ENCODE results near the gene SMC1B. TPM values are rescaled to one million over a fixed set of nuclear protein-coding genes. Genes with fewer than 3 reads are reported as not detected.

The SMC1B gene
- polyA plus RNA-seq, 3 donors = not detected

DNA sequence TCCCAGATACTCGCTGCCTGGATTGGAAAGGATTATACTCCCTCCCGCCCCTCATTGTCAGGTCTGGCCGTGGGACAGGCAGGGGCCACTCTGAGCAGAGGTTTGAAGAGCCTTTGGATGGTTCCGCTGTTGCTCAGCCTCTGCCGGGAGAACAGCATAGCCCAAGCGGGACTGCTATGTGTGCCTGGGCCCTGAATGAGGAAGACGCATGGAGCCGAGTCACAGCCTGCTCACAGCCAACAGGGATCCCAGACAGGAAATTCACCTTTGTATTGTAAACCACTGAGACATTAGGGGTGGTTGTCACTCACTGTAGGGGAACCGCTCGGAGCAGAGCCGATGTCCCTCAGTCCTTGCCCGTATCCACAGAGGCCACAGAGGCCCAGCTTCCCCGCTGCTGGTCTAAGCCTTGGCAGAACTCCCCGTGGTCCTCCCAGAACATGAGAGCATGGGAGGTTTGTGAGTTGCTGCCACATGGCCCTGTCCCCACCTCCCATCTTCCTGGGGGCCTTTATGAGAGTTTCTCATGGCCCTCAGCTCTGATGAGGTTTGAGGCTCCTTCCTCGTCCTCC lies 114.4 kb downstream of the SMC1B start:
- peaks cover 0 to 6% (median 3%) of the 10 kb centered on the region in 3 donors for H3K27me3 Mint-ChIP-seq (ENCODE audit: low read depth in 3 of 3)
- Histone ChIP-seq H3K4me3 (replicated peaks in 1 of 3; ENCODE audit: low read depth in 2 of 3, low read length in 3 of 3) (no peak overlapping the region), H3K9me3 (replicated peaks in 1 of 2; ENCODE audit: control insufficient read depth in 1 of 2, insufficient read depth in 1 of 2, low read length in 2 of 2) (no peaks in the 10 kb centered on the region), H3K9ac (ENCODE audit: insufficient read depth, low read length, poor library complexity, severe bottlenecking) (no peak overlapping the region), H3K79me2 (ENCODE audit: insufficient read depth, low read length) (no peaks in the 10 kb centered on the region), H3K36me3 (replicated peaks in 1 of 2; ENCODE audit: control insufficient read depth in 1 of 2, insufficient read depth in 2 of 2, low read length in 2 of 2) (no peaks in the 10 kb centered on the region), H4K20me1 (ENCODE audit: insufficient read depth, low read length) (no peaks in the 10 kb centered on the region), H2AFZ (ENCODE audit: insufficient read depth, low read depth, low read length, poor library complexity, severe bottlenecking) (no peak overlapping the region), H3K27me3 (ENCODE audit: control insufficient read depth in 2 of 2, insufficient read depth in 2 of 2, low read length in 2 of 2) (no peaks in the 10 kb centered on the region), H3K4me1 (ENCODE audit: control insufficient read depth in 1 of 2, insufficient read depth in 2 of 2, low read length in 2 of 2) (peaks cover 44 to 59% of the 10 kb centered on the region in 2 donors), H3K4me2 (replicated peaks; ENCODE audit: extremely low read depth, low read length, poor library complexity, severe bottlenecking) (no peak overlapping the region), H3K27ac (ENCODE audit: low read depth in 1 of 2, low read length in 2 of 2) (no peak overlapping the region)
- H3K36me3 Mint-ChIP-seq = peaks cover 0 to 3% of the 10 kb centered on the region in 2 donors
- no peak for DNase-seq
- intact Hi-C loops (cut with micrococcal nuclease) = no loop called here
- H3K4me3 Mint-ChIP-seq = no peak overlapping the region
- TF ChIP-seq, protein P1, sequence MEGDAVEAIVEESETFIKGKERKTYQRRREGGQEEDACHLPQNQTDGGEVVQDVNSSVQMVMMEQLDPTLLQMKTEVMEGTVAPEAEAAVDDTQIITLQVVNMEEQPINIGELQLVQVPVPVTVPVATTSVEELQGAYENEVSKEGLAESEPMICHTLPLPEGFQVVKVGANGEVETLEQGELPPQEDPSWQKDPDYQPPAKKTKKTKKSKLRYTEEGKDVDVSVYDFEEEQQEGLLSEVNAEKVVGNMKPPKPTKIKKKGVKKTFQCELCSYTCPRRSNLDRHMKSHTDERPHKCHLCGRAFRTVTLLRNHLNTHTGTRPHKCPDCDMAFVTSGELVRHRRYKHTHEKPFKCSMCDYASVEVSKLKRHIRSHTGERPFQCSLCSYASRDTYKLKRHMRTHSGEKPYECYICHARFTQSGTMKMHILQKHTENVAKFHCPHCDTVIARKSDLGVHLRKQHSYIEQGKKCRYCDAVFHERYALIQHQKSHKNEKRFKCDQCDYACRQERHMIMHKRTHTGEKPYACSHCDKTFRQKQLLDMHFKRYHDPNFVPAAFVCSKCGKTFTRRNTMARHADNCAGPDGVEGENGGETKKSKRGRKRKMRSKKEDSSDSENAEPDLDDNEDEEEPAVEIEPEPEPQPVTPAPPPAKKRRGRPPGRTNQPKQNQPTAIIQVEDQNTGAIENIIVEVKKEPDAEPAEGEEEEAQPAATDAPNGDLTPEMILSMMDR (IDR thresholded peaks at IDR 0.05) = no peak
- no peaks in the 10 kb centered on the region for H3K9me3 Mint-ChIP-seq
- H3K4me1 Mint-ChIP-seq = peaks cover 56% of the 10 kb centered on the region
- 76% methylated on average over 11 of the region's 15 CpGs for WGBS (ENCODE audit: insufficient coverage)
- no peak overlapping the region for H3K27ac Mint-ChIP-seq

DNA sequence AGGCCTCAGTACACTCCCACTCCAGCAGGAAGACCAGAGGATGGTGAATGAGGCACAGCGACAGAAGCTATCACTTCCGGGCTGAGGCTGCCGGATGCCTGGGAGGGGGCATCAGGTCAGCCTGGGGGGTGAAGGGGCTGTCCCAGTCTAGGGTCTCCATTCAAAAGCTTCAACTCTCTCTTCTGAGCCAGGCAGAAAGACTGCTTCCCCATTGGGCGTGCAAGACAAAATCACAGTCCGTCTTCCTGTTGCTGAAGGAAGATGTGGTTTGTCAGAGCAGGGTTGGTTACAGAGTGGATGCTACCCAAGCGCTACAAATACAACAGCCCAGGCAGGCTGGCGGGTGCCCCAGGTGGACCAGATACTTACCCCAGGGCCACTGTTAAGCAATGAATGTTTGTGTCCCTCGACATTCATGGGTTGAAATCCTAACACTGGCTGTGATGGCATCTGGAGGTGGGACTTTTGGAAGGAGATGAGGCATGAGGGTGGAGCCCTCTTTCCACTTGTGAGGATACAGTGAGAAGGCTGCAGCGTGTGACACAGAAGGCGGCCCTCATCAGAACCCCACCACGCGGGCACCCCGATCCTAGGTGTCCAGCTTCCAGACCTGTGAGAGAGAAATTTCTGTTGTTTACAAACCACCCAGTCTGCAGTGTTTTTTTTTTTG lies 116.6 kb downstream of the SMC1B start:
- intact Hi-C loops (cut with micrococcal nuclease) = no loop called here
- WGBS (ENCODE audit: insufficient coverage) = 8% methylated on average over 4 of the region's 13 CpGs
- H3K4me3 Mint-ChIP-seq = peak overlapping the region in 1 of 2 donors; percentile 70

More for the DNA sequence above, 116.6 kb downstream of the SMC1B start:
- Histone ChIP-seq H4K20me1 (ENCODE audit: insufficient read depth, low read length) (no peaks in the 10 kb centered on the region), H3K4me3 (replicated peaks in 1 of 3; ENCODE audit: low read depth in 2 of 3, low read length in 3 of 3) (peak overlapping the region in 1 of 3 experiments; percentile 45), H3K36me3 (replicated peaks in 1 of 2; ENCODE audit: control insufficient read depth in 1 of 2, insufficient read depth in 2 of 2, low read length in 2 of 2) (no peaks in the 10 kb centered on the region), H2AFZ (ENCODE audit: insufficient read depth, low read depth, low read length, poor library complexity, severe bottlenecking) (peak overlapping the region; percentile 80), H3K27ac (ENCODE audit: low read depth in 1 of 2, low read length in 2 of 2) (peak overlapping the region; percentile 72 to 85), H3K79me2 (ENCODE audit: insufficient read depth, low read length) (no peaks in the 10 kb centered on the region), H3K27me3 (ENCODE audit: control insufficient read depth in 2 of 2, insufficient read depth in 2 of 2, low read length in 2 of 2) (no peaks in the 10 kb centered on the region), H3K9ac (ENCODE audit: insufficient read depth, low read length, poor library complexity, severe bottlenecking) (peak overlapping the region; percentile 44), H3K4me1 (ENCODE audit: control insufficient read depth in 1 of 2, insufficient read depth in 2 of 2, low read length in 2 of 2) (peaks cover 52 to 67% of the 10 kb centered on the region in 2 donors), H3K4me2 (replicated peaks; ENCODE audit: extremely low read depth, low read length, poor library complexity, severe bottlenecking) (peak overlapping the region; percentile 62), H3K9me3 (replicated peaks in 1 of 2; ENCODE audit: control insufficient read depth in 1 of 2, insufficient read depth in 1 of 2, low read length in 2 of 2) (no peaks in the 10 kb centered on the region)
- Mint-ChIP-seq H3K4me1 (peaks cover 43% of the 10 kb centered on the region), H3K27me3 (ENCODE audit: low read depth in 3 of 3) (peaks cover 0 to 4% (median 3%) of the 10 kb centered on the region in 3 donors), H3K9me3 (no peaks in the 10 kb centered on the region), H3K27ac (peak overlapping the region; percentile 68 to 89 (median 89)), H3K36me3 (peaks cover 0 to 3% of the 10 kb centered on the region in 2 donors)
- TF ChIP-seq, protein P1 (IDR thresholded peaks at IDR 0.05) = no peak
- DNase-seq = peak; percentile 47 to 58 (median 50)

Measured in CD14-positive monocyte (primary cell).